Endothelial cell of umbilical vein (primary cell): ENCODE data around the gene CC2D2B.

ENCODE experiments used
- CTCF ChIP-seq, 2 donors: IDR thresholded peaks; 1 replicate in 1 of 2; 2 replicates in 1 of 2; pipeline ENCODE4 v1.5.1; 2011; ENCODE audit warnings: low read length in 2 of 2, mild to moderate bottlenecking in 2 of 2, moderate library complexity in 2 of 2, control low read depth in 1 of 2, inconsistent platforms in 1 of 2, low read depth in 1 of 2; ENCODE audit not compliant: insufficient read depth in 1 of 2; ENCODE audit errors: extremely low read depth in 1 of 2
- EZH2 ChIP-seq: IDR thresholded peaks from 2 replicates; pipeline ENCODE4 v1.6.1; 2012; ENCODE audit warnings: borderline replicate concordance, low read depth, mild to moderate bottlenecking, moderate library complexity, low read length, inconsistent platforms; ENCODE audit not compliant: severe bottlenecking
- FOS ChIP-seq: IDR thresholded peaks from 2 replicates; pipeline ENCODE4 v1.6.1; 2011; ENCODE audit warnings: mild to moderate bottlenecking, low read length, moderate library complexity, borderline replicate concordance; ENCODE audit not compliant: insufficient read depth
- GATA2 ChIP-seq: IDR thresholded peaks from 2 replicates; pipeline ENCODE4 v1.7.0; 2011; ENCODE audit warnings: low read depth, mild to moderate bottlenecking, moderate library complexity, mixed read lengths, low read length; ENCODE audit not compliant: insufficient read length, insufficient read depth
- JUN ChIP-seq: IDR thresholded peaks from 2 replicates; pipeline ENCODE4 v1.6.1; 2011; ENCODE audit warnings: borderline replicate concordance, low read depth; ENCODE audit not compliant: insufficient read length, insufficient read depth
- MAX ChIP-seq: IDR thresholded peaks from 2 replicates; pipeline ENCODE4 v1.6.1; 2011; ENCODE audit not compliant: insufficient read depth, insufficient read length
- MYC ChIP-seq: IDR thresholded peaks from one replicate; pipeline ENCODE4 v1.6.1; 2011; ENCODE audit warnings: mild to moderate bottlenecking, low read depth, low read length
- POLR2A ChIP-seq: IDR thresholded peaks from 2 replicates; pipeline ENCODE4 v1.6.1; 2012; ENCODE audit warnings: low read depth, mild to moderate bottlenecking, control low read depth, low read length
- POLR2AphosphoS5 ChIP-seq: IDR thresholded peaks from 2 replicates; pipeline ENCODE4 v1.6.1; 2012; ENCODE audit warnings: low read depth, mild to moderate bottlenecking, control low read depth, low read length, moderate library complexity; ENCODE audit not compliant: insufficient read depth

- TF ChIP-seq CTCF (IDR thresholded peaks at IDR 0.05; ENCODE audit: extremely low read depth in 1 of 2, insufficient read depth in 1 of 2, low read depth in 1 of 2, low read length in 2 of 2), result no peak
- TF ChIP-seq POLR2A, result no peak
- TF ChIP-seq POLR2AphosphoS5, result no peak
- TF ChIP-seq MYC, result no peak
- no peak for TF ChIP-seq GATA2
- TF ChIP-seq EZH2, result no peak
- no peak for TF ChIP-seq FOS
- TF ChIP-seq MAX, result no peak
- TF ChIP-seq JUN, result no peak
Observed at GRCh38 chr10:95866467-95866842, 41.3 kb upstream of the CC2D2B start.
